Esophagus squamous epithelium (tissue), 5 donors: ENCODE results near the gene HOXA10. TPM values are rescaled to one million over a fixed set of nuclear protein-coding genes. Genes with fewer than 3 reads are reported as not detected.

Experiments
- DNase-seq: peaks from one replicate; lab custom pipeline; 2025; lab: John Stamatoyannopoulos, UW
- H3K27ac ChIP-seq, 4 donors: fragments of 200-600 bp; sonication (generic); one replicate each; pipeline ENCODE4 v1.5.1; 2016 to 2019; ENCODE audit warnings: mild to moderate bottlenecking in 1 of 4
- H3K27me3 ChIP-seq, 4 donors: fragments of 200-600 bp; sonication (generic); 1 replicate in 3 of 4; 2 replicates in 1 of 4; pipeline versions ENCODE4 v1.5.1 to v1.6.0; 2017 to 2021; ENCODE audit warnings: antibody characterized with exemption in 1 of 4
- H3K36me3 ChIP-seq, 3 donors: fragments of 200-600 bp; sonication (generic); one replicate each; pipeline ENCODE4 v1.5.1; 2016 to 2019
- H3K4me1 ChIP-seq, 3 donors: fragments of 200-600 bp; sonication (generic); one replicate each; pipeline ENCODE4 v1.5.1; 2017 to 2019
- H3K4me3 ChIP-seq, 4 donors: fragments of 200-600 bp; sonication (generic); 1 replicate in 3 of 4; 2 replicates in 1 of 4; pipeline ENCODE4 v1.5.1; 2016 to 2019; ENCODE audit warnings: mild to moderate bottlenecking in 2 of 4, moderate library complexity in 1 of 4
- H3K9me3 ChIP-seq, 3 donors: fragments of 200-600 bp; sonication (generic); one replicate each; pipeline ENCODE4 v1.5.1; 2016 to 2019
- CTCF ChIP-seq, 6 experiments: fragments of 450-650 bp in 4 of 6; fragments of 200-600 bp in 2 of 6; sonication (generic) in 2 of 6; IDR thresholded peaks; one replicate each; pipeline ENCODE4 v1.5.1; 2016 to 2019; ENCODE audit warnings: antibody characterized with exemption in 6 of 6, mild to moderate bottlenecking in 4 of 6, moderate library complexity in 4 of 6
- POLR2A ChIP-seq, 4 donors: fragments of 450-650 bp; IDR thresholded peaks; one replicate each; pipeline ENCODE4 v1.6.1; 2017; ENCODE audit warnings: antibody characterized with exemption in 4 of 4, mild to moderate bottlenecking in 4 of 4, moderate library complexity in 3 of 4
- WGBS, 2 donors: methylation state at CpG; one replicate each; pipeline ENCODE4 v1.1.5; 2018; 5-methylcytosine and 5-hydroxymethylcytosine counted together
- intact Hi-C: fragments of 100-400 bp; cut with DNase I; formaldehyde crosslinking; loops from one replicate; pipeline ENCODE4 v1.15.0; 2022
- total RNA-seq, 4 donors: library from RNA; depleted of rRNA; stranded (reverse); fragments of >200 nt; gene quantifications; one replicate each; pipeline ENCODE4 v1.1.0, GENCODE V29; 2016
- donor health status: DM: yes; HTN: yes; CAD: no.

HOXA10 gene
- total RNA-seq, 4 donors from 2014 or later: not detected

- Histone ChIP-seq H3K4me1 (peaks cover 7 to 25% (median 16%) of the 10 kb centered on the region in 3 donors), H3K36me3 (no peaks in the 10 kb centered on the region), H3K4me3 (no peak overlapping the region), H3K9me3 (no peaks in the 10 kb centered on the region), H3K27me3 (peaks cover 25 to 100% (median 66%) of the 10 kb centered on the region in 4 donors), H3K27ac (no peak overlapping the region)
- TF ChIP-seq CTCF (IDR thresholded peaks at IDR 0.05) (no peak), POLR2A (IDR thresholded peaks at IDR 0.05) (no peak)
- 11 to 35% methylated on average over 3 to 4 of the region's 11 CpGs for WGBS, 2 donors
- DNase-seq: no peak
- intact Hi-C loops: loop anchor here (5.0 kb wide), 1 partner anchor 372 kb away; no protein-coding TSS in a partner anchor
These were observed 35.9 kb upstream of the HOXA10 start for GRCh38 chr7:27209933-27210440.

DNA sequence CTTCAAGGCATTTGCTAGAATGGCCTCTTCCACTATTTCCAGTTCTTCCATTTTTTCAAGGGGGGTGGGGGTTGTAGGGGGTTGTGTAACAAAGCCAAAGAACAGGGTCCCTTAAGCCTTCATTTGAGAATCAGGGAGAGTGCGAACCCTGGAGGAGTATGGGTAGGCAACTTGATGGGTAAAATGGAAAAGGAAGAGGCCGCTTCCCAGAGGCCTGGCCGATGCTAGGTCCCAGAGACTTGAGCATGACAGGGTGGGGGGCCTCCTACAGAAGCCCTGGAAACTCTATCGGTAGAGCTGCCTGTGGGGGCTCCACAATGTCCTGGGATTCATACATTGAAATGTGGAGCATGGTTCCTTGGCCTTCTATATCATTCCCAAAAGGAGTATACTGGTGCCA, 34.9 kb upstream of the HOXA10 start:
- no peak for DNase-seq

GRCh38 chr7:27207348-27207985, 33.3 kb upstream of the HOXA10 start:
- no peak for TF ChIP-seq CTCF (IDR thresholded peaks at IDR 0.05)
- no peak for TF ChIP-seq POLR2A (IDR thresholded peaks at IDR 0.05)
- DNase-seq: no peak
- Histone ChIP-seq H3K4me1 (peaks cover 7 to 19% (median 15%) of the 10 kb centered on the region in 3 donors), H3K27ac (no peak overlapping the region), H3K9me3 (no peaks in the 10 kb centered on the region), H3K4me3 (no peak overlapping the region), H3K27me3 (peaks cover 26 to 100% (median 68%) of the 10 kb centered on the region in 4 donors), H3K36me3 (no peaks in the 10 kb centered on the region)
- 42 to 47% methylated on average over 7 of the region's 7 CpGs for WGBS, 2 donors
- intact Hi-C loops: no loop called here

More for the DNA sequence above, 34.9 kb upstream of the HOXA10 start:
- peaks cover 35 to 100% (median 71%) of the 10 kb centered on the region in 4 donors for H3K27me3 ChIP-seq
- H3K9me3 ChIP-seq: no peaks in the 10 kb centered on the region
- TF ChIP-seq POLR2A (IDR thresholded peaks at IDR 0.05) (no peak), CTCF (IDR thresholded peaks at IDR 0.05) (no peak)
- H3K4me3 ChIP-seq: no peak overlapping the region
- no peaks in the 10 kb centered on the region for H3K36me3 ChIP-seq
- 79 to 93% methylated on average over 3 to 4 of the region's 4 CpGs for WGBS, 2 donors
- peaks cover 7 to 31% (median 21%) of the 10 kb centered on the region in 3 donors for H3K4me1 ChIP-seq
- intact Hi-C loops: no loop called here
- H3K27ac ChIP-seq: no peak overlapping the region

- WGBS, 2 donors: 13% methylated on average over 24 to 43 of the region's 52 CpGs
- no peak for DNase-seq
- Histone ChIP-seq H3K36me3 (no peaks in the 10 kb centered on the region), H3K4me3 (peak overlapping the region in 1 of 4 donors; percentile 31), H3K27ac (no peak overlapping the region), H3K27me3 (peaks cover 35 to 100% (median 70%) of the 10 kb centered on the region in 4 donors), H3K4me1 (peaks cover 15 to 34% (median 23%) of the 10 kb centered on the region in 3 donors), H3K9me3 (no peaks in the 10 kb centered on the region)
- no peak for TF ChIP-seq POLR2A (IDR thresholded peaks at IDR 0.05)
- TF ChIP-seq CTCF (IDR thresholded peaks at IDR 0.05): no peak
- intact Hi-C loops: no loop called here
These were observed 31.5 kb upstream of the HOXA10 start for GRCh38 chr7:27205325-27206280.
